Measurements from ENCODE around the gene PGBD5.
A peak's percentile ranks its signal among the peaks of the same experiment; 100 is the strongest.

PGBD5 gene

GRCh38 chr1:230347896-230348295 is 78.2 kb downstream of the PGBD5 start:
- Histone ChIP-seq H4K91ac (ENCODE audit: low read depth, low read length, poor library complexity) (no peak overlapping the region), H3K4me1 (ENCODE audit: control insufficient read depth in 2 of 2, insufficient read depth in 1 of 2, low read depth in 1 of 2, low read length in 2 of 2) (peaks cover 0 to 17% of the 10 kb centered on the region in 2 donors), H3K23ac (ENCODE audit: low read depth, low read length, poor library complexity) (no peak overlapping the region), H2BK120ac (ENCODE audit: low read depth, low read length) (no peak overlapping the region), H3K36me3 (replicated peaks in 1 of 2; ENCODE audit: control insufficient read depth in 2 of 2, insufficient read depth in 2 of 2, low read length in 2 of 2) (peaks cover 0 to 72% of the 10 kb centered on the region in 2 donors), H3K4me3 (ENCODE audit: low read length in 2 of 2) (no peak overlapping the region), H3K4ac (ENCODE audit: low read length) (no peak overlapping the region), H3K9me3 (replicated peaks in 1 of 2; ENCODE audit: control insufficient read depth in 2 of 2, insufficient read depth in 1 of 2, low read depth in 1 of 2, low read length in 2 of 2) (peaks cover 0 to 2% of the 10 kb centered on the region in 2 donors), H3K18ac (ENCODE audit: low read length) (no peak overlapping the region), H3K27me3 (ENCODE audit: control insufficient read depth in 3 of 3, insufficient read depth in 3 of 3, low read depth in 1 of 3, low read length in 3 of 3) (no peaks in the 10 kb centered on the region), H3K9ac (ENCODE audit: low read depth, low read length, poor library complexity) (no peak overlapping the region), H3K4me2 (ENCODE audit: insufficient read depth, low read length, poor library complexity, severe bottlenecking) (no peak overlapping the region), H3K14ac (ENCODE audit: low read length) (no peak overlapping the region), H2BK15ac (ENCODE audit: low read length) (no peak overlapping the region), H2AK5ac (ENCODE audit: low read depth, low read length) (no peak overlapping the region), H3K27ac (replicated peaks; ENCODE audit: low read length) (no peak overlapping the region), H2BK12ac (ENCODE audit: low read length) (no peak overlapping the region), H2BK5ac (ENCODE audit: low read length) (no peak overlapping the region), H3K79me1 (ENCODE audit: low read depth, low read length) (no peaks in the 10 kb centered on the region), H2AFZ (ENCODE audit: low read length) (no peak overlapping the region), H4K8ac (ENCODE audit: low read depth, low read length) (no peak overlapping the region)
- no CpG with 5 or more reads among the region's 7 CpGs for WGBS, 2 donors (ENCODE audit: extremely low coverage in 2 of 2, insufficient read length in 2 of 2, insufficient replicate concordance in 1 of 2)
- DNase-seq (ENCODE audit: low spot score), result peak; percentile 21

DNA sequence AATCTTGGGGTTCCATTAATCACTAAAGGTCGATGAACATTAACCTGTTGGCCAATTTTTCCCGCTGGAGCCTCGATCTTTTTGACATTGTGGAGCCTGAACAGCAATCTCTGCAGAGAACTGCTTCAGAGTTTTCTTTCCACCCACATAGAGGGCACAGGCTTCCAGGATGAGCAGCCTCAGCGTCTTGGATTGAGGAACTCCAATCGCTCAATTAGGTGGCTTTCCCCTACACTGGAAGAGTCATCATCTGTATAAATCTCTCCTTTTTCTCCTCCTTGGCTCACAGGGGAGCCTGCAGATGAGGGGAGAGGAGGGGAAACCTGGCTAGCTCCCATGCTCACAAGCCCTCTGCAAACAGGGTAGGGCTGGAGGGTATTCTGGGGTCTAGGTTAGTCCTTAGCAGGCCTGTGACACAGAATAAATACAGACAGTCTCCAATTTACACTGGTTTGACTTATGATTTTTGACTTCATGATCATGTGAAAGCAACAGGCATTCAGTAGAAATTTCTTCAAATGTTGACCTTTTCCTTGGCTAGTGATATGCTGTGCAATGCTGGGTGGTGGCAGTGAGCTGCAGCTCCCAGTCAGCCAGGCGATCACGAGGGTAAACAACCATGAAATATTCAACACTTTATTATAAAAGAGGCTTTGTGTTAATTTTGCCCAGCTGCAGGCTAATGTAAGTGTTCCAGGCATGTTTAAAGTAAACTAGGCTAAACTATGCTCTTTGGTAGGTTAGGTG is 80.8 kb downstream of the PGBD5 start:
- Histone ChIP-seq H2BK12ac (ENCODE audit: low read length) (no peak overlapping the region), H3K9me3 (replicated peaks in 1 of 2; ENCODE audit: control insufficient read depth in 2 of 2, insufficient read depth in 1 of 2, low read depth in 1 of 2, low read length in 2 of 2) (no peaks in the 10 kb centered on the region), H3K4ac (ENCODE audit: low read length) (no peak overlapping the region), H3K27me3 (ENCODE audit: control insufficient read depth in 3 of 3, insufficient read depth in 3 of 3, low read depth in 1 of 3, low read length in 3 of 3) (no peaks in the 10 kb centered on the region), H3K4me3 (ENCODE audit: low read length in 2 of 2) (no peak overlapping the region), H3K4me1 (ENCODE audit: control insufficient read depth in 2 of 2, insufficient read depth in 1 of 2, low read depth in 1 of 2, low read length in 2 of 2) (peaks cover 0 to 12% of the 10 kb centered on the region in 2 donors), H3K4me2 (ENCODE audit: insufficient read depth, low read length, poor library complexity, severe bottlenecking) (no peak overlapping the region), H3K27ac (replicated peaks; ENCODE audit: low read length) (no peak overlapping the region), H3K9ac (ENCODE audit: low read depth, low read length, poor library complexity) (no peak overlapping the region), H2BK120ac (ENCODE audit: low read depth, low read length) (no peak overlapping the region), H2AFZ (ENCODE audit: low read length) (no peak overlapping the region), H4K8ac (ENCODE audit: low read depth, low read length) (no peak overlapping the region), H2BK5ac (ENCODE audit: low read length) (no peak overlapping the region), H3K23ac (ENCODE audit: low read depth, low read length, poor library complexity) (no peak overlapping the region), H4K91ac (ENCODE audit: low read depth, low read length, poor library complexity) (no peak overlapping the region), H3K79me1 (ENCODE audit: low read depth, low read length) (no peaks in the 10 kb centered on the region), H3K36me3 (replicated peaks in 1 of 2; ENCODE audit: control insufficient read depth in 2 of 2, insufficient read depth in 2 of 2, low read length in 2 of 2) (peaks cover 0 to 61% of the 10 kb centered on the region in 2 donors), H3K18ac (ENCODE audit: low read length) (no peak overlapping the region), H3K14ac (ENCODE audit: low read length) (no peak overlapping the region), H2BK15ac (ENCODE audit: low read length) (no peak overlapping the region), H2AK5ac (ENCODE audit: low read depth, low read length) (no peak overlapping the region)
- DNase-seq (ENCODE audit: low spot score), result no peak
- WGBS, 2 donors (ENCODE audit: extremely low coverage in 2 of 2, insufficient read length in 2 of 2, insufficient replicate concordance in 1 of 2), result no CpG with 5 or more reads among the region's 7 CpGs

DNA sequence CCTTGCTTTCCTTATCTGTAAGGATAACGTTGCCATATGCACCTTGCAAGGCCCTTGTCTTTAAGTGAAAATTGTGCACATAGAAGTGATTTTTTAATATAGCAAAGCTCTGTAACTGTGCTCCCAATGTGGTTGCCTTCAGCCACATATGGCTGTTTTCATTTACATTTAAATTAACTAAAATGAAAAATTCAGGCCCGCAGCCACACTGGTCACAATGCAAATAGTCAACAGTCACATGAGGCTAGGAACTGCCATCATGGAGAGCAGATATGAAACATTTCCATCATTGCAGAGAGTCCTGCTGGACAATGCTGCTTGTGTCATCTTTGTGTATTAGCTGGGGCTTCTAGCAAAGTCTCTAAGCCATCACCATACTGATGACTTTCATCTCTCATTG is 83.4 kb downstream of the PGBD5 start:
- no peak overlapping the region for H4K8ac ChIP-seq (ENCODE audit: low read depth, low read length)
- no peak overlapping the region for H3K18ac ChIP-seq (ENCODE audit: low read length)
- no peak overlapping the region for H3K4ac ChIP-seq (ENCODE audit: low read length)
- no peak overlapping the region for H2BK15ac ChIP-seq (ENCODE audit: low read length)
- H3K79me1 ChIP-seq (ENCODE audit: low read depth, low read length), result no peaks in the 10 kb centered on the region
- H3K27ac ChIP-seq (replicated peaks; ENCODE audit: low read length), result no peak overlapping the region
- no peak overlapping the region for H4K91ac ChIP-seq (ENCODE audit: low read depth, low read length, poor library complexity)
- H3K4me1 ChIP-seq (ENCODE audit: control insufficient read depth in 2 of 2, insufficient read depth in 1 of 2, low read depth in 1 of 2, low read length in 2 of 2), result peaks cover 0 to 2% of the 10 kb centered on the region in 2 donors
- no peaks in the 10 kb centered on the region for H3K27me3 ChIP-seq (ENCODE audit: control insufficient read depth in 3 of 3, insufficient read depth in 3 of 3, low read depth in 1 of 3, low read length in 3 of 3)
- H3K4me2 ChIP-seq (ENCODE audit: insufficient read depth, low read length, poor library complexity, severe bottlenecking), result no peak overlapping the region
- H3K23ac ChIP-seq (ENCODE audit: low read depth, low read length, poor library complexity), result no peak overlapping the region
- peaks cover 0 to 43% of the 10 kb centered on the region in 2 donors for H3K36me3 ChIP-seq (replicated peaks in 1 of 2; ENCODE audit: control insufficient read depth in 2 of 2, insufficient read depth in 2 of 2, low read length in 2 of 2)
- no peak overlapping the region for H2AFZ ChIP-seq (ENCODE audit: low read length)
- H3K4me3 ChIP-seq (ENCODE audit: low read length in 2 of 2), result no peak overlapping the region
- no peak overlapping the region for H2BK5ac ChIP-seq (ENCODE audit: low read length)
- no peak overlapping the region for H2AK5ac ChIP-seq (ENCODE audit: low read depth, low read length)
- H3K14ac ChIP-seq (ENCODE audit: low read length), result no peak overlapping the region
- H2BK120ac ChIP-seq (ENCODE audit: low read depth, low read length), result no peak overlapping the region
- H3K9ac ChIP-seq (ENCODE audit: low read depth, low read length, poor library complexity), result no peak overlapping the region
- no CpG with 5 or more reads among the region's 2 CpGs for WGBS, 2 donors (ENCODE audit: extremely low coverage in 2 of 2, insufficient read length in 2 of 2, insufficient replicate concordance in 1 of 2)
- H3K9me3 ChIP-seq (replicated peaks in 1 of 2; ENCODE audit: control insufficient read depth in 2 of 2, insufficient read depth in 1 of 2, low read depth in 1 of 2, low read length in 2 of 2), result no peaks in the 10 kb centered on the region
- no peak overlapping the region for H2BK12ac ChIP-seq (ENCODE audit: low read length)
- DNase-seq (ENCODE audit: low spot score), result no peak

GRCh38 chr1:230342019-230342418 is 84.1 kb downstream of the PGBD5 start:
- Histone ChIP-seq H3K9ac (ENCODE audit: low read depth, low read length, poor library complexity) (no peak overlapping the region), H2BK12ac (ENCODE audit: low read length) (no peak overlapping the region), H3K27ac (replicated peaks; ENCODE audit: low read length) (no peak overlapping the region), H3K79me1 (ENCODE audit: low read depth, low read length) (no peaks in the 10 kb centered on the region), H3K14ac (ENCODE audit: low read length) (no peak overlapping the region), H2AK5ac (ENCODE audit: low read depth, low read length) (no peak overlapping the region), H3K4ac (ENCODE audit: low read length) (no peak overlapping the region), H2BK120ac (ENCODE audit: low read depth, low read length) (no peak overlapping the region), H3K4me1 (ENCODE audit: control insufficient read depth in 2 of 2, insufficient read depth in 1 of 2, low read depth in 1 of 2, low read length in 2 of 2) (no peaks in the 10 kb centered on the region), H3K4me2 (ENCODE audit: insufficient read depth, low read length, poor library complexity, severe bottlenecking) (no peak overlapping the region), H3K36me3 (replicated peaks in 1 of 2; ENCODE audit: control insufficient read depth in 2 of 2, insufficient read depth in 2 of 2, low read length in 2 of 2) (peaks cover 0 to 44% of the 10 kb centered on the region in 2 donors), H3K18ac (ENCODE audit: low read length) (no peak overlapping the region), H3K9me3 (replicated peaks in 1 of 2; ENCODE audit: control insufficient read depth in 2 of 2, insufficient read depth in 1 of 2, low read depth in 1 of 2, low read length in 2 of 2) (no peaks in the 10 kb centered on the region), H2BK5ac (ENCODE audit: low read length) (no peak overlapping the region), H3K4me3 (ENCODE audit: low read length in 2 of 2) (no peak overlapping the region), H2BK15ac (ENCODE audit: low read length) (no peak overlapping the region), H4K91ac (ENCODE audit: low read depth, low read length, poor library complexity) (no peak overlapping the region), H3K23ac (ENCODE audit: low read depth, low read length, poor library complexity) (no peak overlapping the region), H3K27me3 (ENCODE audit: control insufficient read depth in 3 of 3, insufficient read depth in 3 of 3, low read depth in 1 of 3, low read length in 3 of 3) (no peaks in the 10 kb centered on the region), H2AFZ (ENCODE audit: low read length) (no peak overlapping the region), H4K8ac (ENCODE audit: low read depth, low read length) (no peak overlapping the region)
- no peak for DNase-seq (ENCODE audit: low spot score)
- WGBS, 2 donors (ENCODE audit: extremely low coverage in 2 of 2, insufficient read length in 2 of 2, insufficient replicate concordance in 1 of 2), result no CpG with 5 or more reads among the region's 3 CpGs
